GM18909 (cell line): ENCODE measurements around the gene ANO2.
"Not testable (repeated sequence)": the region's sequence is repeated elsewhere in the genome, so short reads cannot be mapped to it uniquely, and the experiment has no call there.

Source experiments
- ATAC-seq: cut with Tn5 transposase; IDR thresholded peaks from one replicate; pipeline ENCODE4 v1.9.1; 2021; ENCODE audit warnings: mild to moderate bottlenecking; ENCODE audit not compliant: unreplicated experiment, poor library complexity

Gene ANO2

DNA sequence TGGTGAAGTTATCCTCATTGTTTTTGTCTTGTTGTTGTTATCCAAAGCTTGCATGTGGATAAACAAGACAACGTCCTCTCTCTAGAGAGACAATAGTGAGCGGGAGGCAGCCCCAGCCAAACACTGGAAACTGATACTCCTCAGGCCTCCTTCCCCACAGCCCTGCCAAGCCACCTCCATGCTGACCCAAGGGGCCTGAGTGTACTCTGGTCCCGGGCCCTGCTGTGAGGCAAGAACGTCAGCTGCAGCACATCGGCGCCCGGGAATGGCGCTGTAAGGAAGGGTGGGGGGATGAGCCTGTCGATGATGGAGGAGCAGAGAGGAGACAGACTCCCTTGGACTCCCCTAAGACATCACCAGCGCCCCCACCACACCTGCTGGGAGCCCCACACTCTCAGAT, 83.6 kb downstream of the ANO2 start:
- ATAC-seq: no peak

DNA sequence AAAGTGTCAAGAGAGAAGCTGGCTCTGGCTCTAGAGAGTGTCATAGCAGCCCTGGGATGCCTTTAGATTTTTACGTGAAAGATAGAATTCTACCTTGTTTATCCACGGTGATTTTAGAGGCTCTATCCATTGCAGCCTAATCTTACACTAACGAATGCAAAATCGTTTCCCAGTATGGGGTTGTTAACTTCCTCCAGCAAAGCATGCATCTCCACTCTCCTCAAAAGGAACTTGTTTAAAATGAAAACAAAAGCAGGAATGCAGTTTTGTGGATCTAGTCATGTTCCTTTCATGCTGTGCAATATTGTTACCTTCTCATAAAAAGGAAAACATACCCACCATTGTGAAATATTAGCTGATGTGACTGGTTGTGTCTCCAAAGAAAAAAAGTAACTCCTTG, 88.4 kb downstream of the ANO2 start:
- ATAC-seq: no peak

DNA sequence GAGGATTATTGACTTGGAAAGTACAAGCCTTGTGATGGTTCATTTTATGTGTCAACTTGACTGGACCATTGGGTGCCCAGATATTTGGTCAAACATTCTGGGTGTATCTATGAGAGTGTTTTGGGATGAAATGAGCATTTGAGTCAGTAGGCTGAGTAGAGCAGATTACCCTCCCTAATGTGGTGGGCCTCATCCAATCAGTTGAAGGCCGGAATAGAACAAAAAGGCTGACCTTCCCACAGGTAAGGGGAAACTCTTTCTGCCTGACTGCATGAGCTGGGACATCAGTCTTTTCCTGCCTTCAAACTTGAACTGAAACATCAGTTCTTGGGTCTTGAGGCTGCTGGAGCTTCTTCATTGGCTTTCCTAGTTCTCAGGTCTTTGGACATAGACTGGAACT, 98.1 kb downstream of the ANO2 start:
- ATAC-seq: no peak

DNA sequence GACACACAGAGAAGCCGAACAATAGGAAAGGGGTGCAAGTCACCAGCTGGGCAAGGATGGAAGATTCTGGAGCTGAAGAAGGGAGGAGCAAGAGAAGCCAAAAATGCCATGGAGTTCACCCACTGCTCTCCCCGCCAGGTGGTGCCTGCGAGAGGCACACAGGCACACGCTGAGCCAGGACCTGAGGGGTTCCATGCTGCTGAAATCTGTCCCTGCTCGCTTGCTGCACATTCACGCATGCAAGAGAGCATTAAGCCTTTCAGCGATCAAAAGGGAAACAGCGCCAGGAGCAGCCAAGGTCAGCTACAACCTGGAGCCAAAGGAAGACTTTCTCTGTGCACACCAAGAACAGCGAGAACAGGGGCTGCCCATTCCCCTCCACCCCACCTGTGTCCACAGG, 104.1 kb downstream of the ANO2 start:
- no peak for ATAC-seq

DNA sequence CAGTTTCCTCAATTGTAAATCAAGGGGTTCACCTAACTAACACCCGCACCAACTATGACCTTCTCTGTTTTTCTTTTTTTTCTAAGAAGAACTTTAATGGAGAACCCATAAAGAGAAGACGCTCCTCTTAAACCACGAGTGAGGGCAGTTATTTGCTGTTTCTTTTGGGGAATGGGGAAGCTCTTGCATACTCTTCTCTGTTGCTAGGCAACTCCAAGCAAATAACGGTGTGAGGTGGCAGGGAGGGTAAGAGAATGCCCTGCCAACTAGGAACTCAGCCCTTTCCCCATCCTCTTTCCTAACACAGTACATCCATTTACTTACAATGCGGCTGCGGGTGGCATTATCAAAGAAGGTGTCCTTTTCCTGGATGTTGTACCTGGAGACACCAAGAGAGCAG, 114.9 kb downstream of the ANO2 start:
- ATAC-seq: no peak

DNA sequence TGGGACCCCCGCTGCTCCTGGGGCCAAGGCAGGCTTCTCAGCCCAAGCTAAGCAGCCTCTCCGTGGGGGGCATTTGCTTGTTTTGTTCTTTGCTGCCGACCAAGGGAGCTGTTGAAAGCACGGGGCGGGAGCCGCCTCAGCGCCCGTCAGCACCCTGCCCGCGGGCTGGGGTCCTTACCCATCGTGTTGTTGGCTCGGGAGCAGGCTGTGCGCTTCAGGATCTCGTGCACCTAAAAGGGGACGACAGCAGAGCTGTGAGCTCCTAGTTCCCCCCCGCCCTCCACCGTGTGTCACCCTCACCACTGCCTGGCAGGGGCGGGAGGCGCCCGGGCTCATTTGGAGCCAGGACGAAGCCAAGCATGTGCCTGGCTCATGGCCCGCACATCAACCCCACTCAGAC, 117.5 kb downstream of the ANO2 start:
- no peak for ATAC-seq

DNA sequence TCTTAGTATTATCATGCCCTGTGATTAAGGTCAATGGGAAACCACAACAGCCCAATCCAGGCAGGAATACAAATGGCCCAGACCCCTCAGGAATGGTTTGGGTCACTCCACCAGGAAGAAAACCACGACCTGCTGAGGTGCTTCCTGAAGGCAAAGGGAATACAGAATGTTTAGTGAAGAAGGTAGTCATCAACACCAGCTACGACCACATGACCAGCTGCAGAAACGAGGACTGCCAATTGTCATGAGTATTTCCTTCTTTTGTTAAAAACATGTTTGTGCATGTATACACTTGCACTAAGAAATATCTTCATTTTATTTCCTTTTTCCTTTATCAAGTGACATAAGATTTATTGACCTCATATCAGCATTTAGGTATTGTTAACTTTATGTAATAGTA, 119.3 kb downstream of the ANO2 start:
- ATAC-seq: not testable (repeated sequence)

DNA sequence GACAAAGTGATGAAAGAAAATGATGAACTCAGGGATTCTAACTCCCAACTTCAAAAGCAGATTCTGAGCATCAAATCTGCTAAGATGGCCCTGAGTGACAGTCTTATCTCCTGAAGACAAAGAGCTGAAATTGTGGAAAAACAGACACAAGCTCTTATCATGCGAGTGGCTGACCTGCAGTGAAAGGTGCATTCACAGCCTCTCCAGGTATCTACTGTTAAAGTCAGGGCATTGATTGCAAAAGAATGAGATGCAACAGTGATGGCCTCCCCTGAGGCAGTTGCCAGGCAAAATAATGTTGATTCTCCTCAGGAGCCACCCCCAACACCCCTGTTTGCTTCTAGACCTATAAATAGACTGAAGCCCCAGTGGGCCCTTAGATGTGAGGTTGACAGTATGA, 126.2 kb downstream of the ANO2 start:
- not testable (repeated sequence) for ATAC-seq

DNA sequence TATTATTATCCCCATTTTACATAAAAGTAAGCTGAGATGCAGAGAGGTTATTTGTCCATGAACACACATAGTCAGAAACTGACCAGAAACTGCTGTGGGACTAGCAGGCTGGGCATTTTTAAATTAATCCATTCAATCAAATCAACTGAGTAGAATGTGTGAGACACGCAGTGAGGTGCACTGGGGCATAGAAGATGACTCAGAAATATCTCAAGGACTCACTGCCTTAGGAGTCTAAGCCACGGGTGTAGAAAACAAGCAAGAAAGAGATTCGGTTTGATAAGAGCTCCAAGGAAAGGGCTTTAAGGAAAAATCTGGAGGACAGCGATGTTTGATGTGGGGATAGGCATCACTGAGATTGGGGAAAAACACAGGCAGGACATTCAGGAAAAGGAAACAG, 127.8 kb downstream of the ANO2 start:
- ATAC-seq: no peak

DNA sequence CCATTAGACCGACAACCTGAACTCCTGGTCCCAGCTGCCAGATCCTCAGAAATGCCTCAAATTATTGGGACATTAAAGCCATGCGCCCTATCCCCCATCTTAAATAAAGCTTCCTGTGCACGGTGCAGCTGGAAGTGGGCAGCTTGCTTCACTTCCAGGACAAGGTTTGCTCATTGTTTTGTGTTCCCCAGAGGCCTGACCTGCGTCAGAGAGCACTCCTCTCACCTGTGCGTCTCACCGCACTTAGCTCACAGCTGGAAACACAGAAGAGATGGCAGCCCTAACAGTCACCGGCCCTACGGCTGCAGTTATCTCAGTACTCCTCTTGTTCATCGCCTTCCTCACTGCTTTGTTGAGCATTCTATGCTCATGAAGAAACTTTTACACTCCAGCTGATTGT, 135.5 kb downstream of the ANO2 start:
- no peak for ATAC-seq

DNA sequence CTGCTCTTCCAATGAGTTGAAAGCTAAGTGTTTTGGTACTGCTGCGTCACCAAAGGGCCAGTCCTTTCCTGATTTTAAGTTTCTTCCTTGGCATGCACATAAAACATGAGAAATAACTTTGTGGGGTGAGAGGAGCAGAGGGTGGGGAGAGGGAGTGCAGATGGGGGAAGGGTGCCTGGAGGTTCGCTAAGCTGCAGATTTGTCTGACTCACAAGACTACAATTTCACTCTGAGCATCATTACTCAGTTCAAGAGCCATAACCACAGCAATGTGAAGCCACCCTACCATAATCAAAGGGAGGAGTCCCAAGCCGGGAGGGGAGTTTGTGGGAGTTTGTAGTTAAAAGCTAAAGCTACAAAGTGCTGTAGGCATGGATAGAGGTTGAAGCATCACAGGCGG, 136.1 kb downstream of the ANO2 start:
- ATAC-seq: no peak

DNA sequence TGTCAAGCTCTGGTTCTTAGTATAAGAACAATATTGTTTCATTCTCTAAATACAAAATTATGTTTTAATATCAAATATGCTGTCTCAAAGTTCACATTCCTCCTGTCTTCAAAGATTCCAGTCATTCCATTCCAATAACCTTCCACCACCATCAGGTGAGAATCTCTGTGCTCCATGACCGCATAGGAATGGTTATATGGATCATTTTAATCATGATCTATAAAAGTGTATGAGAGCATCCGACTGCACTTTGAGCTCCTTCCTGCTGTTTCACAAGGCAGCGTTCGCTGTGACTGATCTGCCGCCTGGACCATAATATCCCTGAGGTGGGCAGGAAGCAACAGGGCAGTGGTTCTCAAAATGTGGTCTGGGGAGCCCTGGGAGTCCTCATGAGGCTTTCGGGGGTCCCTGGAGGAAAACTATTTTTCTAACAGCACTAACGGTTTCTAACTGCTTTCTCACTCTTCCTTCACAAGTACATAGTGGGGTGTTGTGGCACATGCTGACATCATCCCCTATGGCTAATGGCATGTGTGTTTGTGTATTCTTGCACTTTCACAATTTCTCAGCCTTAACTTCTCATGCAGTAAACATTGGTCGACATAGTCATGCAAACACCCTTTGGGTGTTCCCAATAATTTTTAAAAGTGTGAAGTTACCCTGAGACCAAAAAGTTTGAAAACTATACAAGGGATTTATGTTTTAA, 137.4 kb downstream of the ANO2 start:
- ATAC-seq: no peak

DNA sequence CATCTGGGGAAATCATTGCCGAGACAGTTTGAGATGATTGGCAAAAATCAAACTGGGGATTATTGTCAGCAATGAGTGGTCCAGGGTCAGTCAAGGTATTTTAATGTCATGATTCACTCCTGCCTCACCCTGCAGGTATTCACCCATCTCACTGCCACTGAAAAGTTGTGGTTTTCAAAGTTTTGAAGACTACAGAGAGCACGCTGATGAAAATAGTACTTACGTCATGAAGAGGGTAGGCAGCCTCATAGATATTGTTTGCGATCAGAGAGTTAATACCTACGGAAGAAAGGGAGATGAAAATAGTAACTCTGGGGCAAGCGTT, 138.0 kb downstream of the ANO2 start:
- no peak for ATAC-seq

DNA sequence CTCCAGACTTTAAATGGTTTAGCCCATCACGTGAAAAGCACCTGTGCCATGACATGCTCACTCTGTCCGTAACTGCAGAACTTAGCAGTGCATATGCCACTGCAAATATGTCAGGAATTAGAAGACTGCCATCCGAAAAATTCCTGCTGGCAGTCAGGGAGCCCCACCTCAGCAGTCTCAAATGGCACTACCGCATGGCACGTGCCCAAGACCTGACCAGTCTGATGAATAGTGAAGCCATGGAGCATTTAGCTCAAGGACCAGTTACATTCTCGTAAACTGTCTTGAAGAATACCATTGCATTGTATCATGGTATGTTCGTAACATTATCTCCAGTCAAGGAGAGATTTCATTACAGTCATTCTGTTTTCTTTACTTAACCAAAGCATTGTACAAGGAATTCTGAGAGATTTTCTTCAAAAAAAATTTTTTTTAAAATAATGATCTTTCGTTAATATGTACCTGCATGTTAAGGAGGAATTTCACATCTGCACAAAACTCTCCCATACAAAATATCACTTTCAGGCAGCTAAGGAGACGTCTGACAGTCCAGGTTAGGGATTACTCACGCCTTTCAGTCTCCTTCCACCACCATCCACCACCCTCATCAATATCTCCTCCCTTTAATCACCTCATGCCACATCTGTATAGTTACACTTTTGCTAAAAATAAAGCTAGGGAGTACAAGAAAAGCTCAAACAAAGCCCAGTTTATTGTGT, 138.5 kb downstream of the ANO2 start:
- no peak for ATAC-seq

DNA sequence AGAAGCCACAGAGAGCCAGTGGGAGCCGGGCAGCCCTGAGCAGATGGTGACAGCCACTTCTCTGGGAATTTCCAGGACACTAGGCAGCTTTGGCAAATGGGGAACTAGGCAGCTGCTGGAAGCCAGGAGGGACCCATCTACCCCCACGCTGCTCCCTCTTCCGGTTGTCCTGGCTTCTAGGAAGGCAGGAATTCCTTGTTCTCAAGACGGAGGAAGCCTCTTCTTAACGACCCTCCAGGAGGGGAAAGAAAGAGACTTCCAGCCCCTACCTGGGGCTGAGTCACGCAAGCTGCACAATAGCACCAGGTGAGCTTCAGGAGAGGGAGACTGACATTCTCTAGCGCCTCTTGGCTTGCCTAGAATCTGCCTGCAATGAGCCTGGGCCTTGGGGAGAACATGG, 141.5 kb downstream of the ANO2 start:
- ATAC-seq: no peak

DNA sequence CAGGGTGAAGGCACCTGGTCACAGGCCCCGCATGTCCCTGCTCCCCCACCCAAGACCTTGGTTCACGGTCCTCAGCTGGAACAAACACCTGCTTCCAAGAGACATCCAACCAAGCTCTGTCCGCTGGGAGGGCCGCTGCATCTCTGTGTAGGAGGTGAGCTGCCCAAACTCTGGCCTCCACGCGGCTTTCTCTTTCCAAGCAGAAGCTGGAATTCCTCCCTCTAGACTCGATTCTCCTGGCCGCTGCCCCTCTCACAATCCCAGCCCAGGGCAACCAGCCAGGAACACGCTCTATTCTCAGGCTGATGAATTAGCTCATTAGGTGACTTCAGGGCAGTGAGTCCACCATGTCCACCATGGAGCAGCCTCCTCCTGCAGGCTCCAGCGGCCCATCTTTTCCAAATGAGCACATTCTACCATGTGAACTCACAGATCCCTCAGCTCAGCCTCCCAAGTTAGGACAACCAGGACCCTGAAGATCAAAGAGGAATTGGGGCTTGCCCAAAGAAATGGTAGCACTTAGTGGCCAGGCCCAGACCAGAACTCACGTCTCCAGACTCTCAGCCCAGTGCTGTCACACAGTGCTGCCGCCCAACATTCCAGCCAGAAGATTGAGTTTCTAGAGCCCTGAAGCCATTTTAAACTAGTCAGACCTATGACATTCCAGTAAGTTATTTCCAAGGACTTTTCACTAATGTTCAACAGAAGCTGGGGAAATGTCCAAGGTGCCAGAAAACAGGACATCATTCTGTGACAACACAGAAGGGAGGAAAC, 146.6 kb downstream of the ANO2 start:
- no peak for ATAC-seq

DNA sequence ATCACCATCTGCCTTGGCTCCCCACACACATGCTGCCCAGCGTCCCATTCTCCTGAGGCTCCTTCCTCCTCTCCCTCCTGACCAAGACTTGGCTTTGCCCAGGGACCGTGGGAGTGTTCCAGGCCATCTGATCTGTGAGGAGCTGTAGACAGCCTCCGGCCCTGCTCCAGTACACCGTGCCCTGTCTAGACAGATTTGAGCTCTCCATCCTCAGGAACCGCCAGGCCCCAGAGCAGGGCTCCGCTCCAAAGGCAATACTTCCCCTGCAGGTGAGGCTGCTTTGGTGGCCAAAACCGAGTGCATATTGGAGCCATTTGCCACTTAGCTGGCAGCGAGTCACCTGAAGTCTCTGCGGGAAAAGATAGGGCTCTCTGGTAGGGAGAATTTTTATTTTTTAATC, 147.4 kb downstream of the ANO2 start:
- ATAC-seq: no peak

DNA sequence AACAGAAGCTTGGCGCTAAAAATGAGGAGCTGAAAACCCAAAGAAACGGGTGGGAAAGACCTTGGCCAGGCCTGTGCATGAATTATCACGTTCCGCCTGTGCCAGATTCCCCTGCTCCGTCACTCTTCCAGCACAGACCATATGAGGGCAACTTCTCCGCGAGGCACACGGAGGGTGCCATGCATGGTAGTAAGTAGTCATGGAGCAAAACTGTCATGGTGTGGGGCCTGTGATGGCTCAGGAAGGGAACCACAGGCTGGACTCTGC, 148.2 kb downstream of the ANO2 start:
- no peak for ATAC-seq

DNA sequence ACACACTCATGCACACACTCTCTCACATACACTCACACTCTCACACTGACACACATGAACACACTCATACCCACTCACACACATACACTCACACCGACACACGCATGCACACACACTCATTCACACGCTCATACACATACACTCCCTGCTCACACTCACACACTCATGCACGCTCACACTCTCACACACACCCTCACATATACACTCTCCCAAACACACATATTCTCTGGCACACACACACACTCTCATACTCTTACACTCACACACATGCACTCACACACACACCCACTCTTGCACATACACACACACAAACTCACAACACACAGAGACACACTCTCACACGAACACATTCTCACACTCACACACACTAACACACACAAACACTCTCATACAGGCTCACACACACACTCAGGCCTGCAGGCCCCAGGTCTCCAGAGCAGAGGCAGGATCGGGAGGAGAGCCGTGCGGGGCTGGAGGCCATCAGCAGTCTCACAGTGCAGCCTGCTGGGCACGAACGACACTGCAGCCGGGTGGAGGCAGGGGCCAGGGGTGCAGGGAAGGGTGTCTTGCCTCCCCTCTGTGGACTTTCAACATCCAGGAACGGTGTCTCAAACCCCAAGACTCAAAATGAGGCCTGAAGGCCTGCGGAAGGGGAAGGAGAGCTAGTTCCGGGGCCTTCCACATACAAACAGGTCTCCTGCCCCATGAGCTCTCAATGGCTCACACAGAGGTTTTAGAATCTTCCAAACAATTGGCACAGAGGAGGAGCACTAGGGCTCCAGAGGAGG, 148.7 kb downstream of the ANO2 start:
- no peak for ATAC-seq

DNA sequence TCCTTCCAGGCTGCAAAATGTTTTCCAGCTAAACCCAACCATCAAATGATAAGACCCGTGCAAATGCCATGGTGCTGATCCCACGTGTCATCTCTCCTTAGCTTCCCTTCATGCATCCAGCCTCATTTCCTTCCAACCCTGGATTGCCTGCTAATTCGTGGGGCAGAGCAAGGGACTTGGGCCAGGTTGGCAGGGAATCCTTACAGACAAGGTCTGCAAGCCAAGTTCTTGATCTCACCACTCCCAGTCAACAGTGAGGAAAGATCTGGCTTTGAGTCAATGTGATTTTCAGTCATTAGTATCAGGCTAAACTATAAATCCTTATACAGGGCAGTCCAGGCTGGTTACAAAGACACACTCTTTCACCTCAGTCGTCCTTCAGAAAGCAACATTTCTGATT, 150.9 kb downstream of the ANO2 start:
- ATAC-seq: no peak

DNA sequence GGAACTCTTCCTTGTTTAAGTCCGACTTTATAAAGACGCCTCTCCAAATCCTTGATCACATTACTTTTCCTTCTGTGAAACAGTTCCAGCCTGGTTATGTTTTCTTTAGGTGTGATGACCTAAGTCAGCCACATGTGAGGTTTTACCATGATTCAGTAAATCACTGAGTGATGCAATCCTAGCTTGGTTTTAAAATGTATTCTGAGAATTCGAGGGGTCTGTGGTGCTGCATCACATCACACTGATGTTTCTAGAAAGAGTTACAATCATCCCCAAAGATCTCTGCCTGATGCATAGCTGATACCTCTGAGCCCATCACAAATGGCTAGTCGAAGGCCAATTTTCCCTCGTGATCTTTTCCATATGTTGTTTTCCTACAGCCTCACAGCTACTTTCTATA, 152.7 kb downstream of the ANO2 start:
- ATAC-seq: no peak
